Gastroesophageal sphincter (tissue), 3 donors: Measurements from ENCODE around the gene SNAI1.

Experiments
- POLR2AphosphoS5 ChIP-seq: sonication (generic); formaldehyde crosslinking; IDR thresholded peaks from one replicate; pipeline ENCODE4 v1.6.1; 2017; ENCODE audit warnings: antibody characterized with exemption
- TF ChIP-seq, protein P1 (sequence below), 4 experiments: fragments of 200-600 bp in 2 of 4; fragments of 450-650 bp in 2 of 4; sonication (generic) in 1 of 4; IDR thresholded peaks; one replicate each; pipeline ENCODE4 v1.5.1; 2017 to 2019; ENCODE audit warnings: antibody characterized with exemption in 4 of 4, mild to moderate bottlenecking in 2 of 4, moderate library complexity in 2 of 4

DNA sequence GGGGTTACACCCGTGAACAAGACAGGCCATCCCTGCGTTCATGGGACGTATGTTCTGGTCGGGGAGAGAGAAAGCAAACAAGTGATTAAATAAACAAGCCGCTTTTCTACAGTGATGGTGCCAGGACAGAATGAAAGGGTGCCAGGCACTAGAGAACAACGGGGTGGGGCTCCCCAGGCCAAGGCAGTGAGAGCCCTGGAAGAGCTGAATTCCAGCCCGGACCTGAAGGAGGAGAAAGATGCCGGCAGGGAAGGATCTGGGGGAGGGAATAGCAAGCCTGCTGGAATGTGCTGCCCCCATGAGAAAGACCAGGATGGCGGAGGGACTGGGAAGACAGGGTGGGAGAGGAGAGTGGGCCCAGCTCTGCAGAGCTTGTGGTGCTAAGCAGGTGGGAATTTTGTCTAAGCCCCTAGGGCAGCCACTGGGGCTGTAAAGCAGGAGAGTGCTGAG, 7.5 kb downstream of the SNAI1 start:
- TF ChIP-seq, protein P1, sequence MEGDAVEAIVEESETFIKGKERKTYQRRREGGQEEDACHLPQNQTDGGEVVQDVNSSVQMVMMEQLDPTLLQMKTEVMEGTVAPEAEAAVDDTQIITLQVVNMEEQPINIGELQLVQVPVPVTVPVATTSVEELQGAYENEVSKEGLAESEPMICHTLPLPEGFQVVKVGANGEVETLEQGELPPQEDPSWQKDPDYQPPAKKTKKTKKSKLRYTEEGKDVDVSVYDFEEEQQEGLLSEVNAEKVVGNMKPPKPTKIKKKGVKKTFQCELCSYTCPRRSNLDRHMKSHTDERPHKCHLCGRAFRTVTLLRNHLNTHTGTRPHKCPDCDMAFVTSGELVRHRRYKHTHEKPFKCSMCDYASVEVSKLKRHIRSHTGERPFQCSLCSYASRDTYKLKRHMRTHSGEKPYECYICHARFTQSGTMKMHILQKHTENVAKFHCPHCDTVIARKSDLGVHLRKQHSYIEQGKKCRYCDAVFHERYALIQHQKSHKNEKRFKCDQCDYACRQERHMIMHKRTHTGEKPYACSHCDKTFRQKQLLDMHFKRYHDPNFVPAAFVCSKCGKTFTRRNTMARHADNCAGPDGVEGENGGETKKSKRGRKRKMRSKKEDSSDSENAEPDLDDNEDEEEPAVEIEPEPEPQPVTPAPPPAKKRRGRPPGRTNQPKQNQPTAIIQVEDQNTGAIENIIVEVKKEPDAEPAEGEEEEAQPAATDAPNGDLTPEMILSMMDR (IDR thresholded peaks at IDR 0.05), result no peak
- TF ChIP-seq POLR2AphosphoS5, result no peak
